K562 (cell line): Measurements from ENCODE around the gene OSGEP. TPM values are rescaled to one million over a fixed set of nuclear protein-coding genes. Genes with fewer than 3 reads are reported as not detected.

Source experiments
- CBFA2T2 ChIP-seq: fragments of 450-650 bp; conservative IDR thresholded peaks from 2 replicates; pipeline ENCODE4 v1.6.1; 2017; ENCODE audit warnings: mild to moderate bottlenecking
- FOXP1 ChIP-seq: sonication (generic); formaldehyde crosslinking; IDR thresholded peaks from 2 replicates; pipeline ENCODE4 v1.8.0; 2022; ENCODE audit warnings: mild to moderate bottlenecking, missing genetic modification reagents
- HNRNPK ChIP-seq: fragments of 200-400 bp; formaldehyde crosslinking; IDR thresholded peaks from one replicate; pipeline ENCODE4 v1.6.1; 2018; ENCODE audit warnings: mild to moderate bottlenecking, low read depth, low read length; ENCODE audit not compliant: poor library complexity, severe bottlenecking
- JUND ChIP-seq, 2 experiments: IDR thresholded peaks; 2 replicates in 1 of 2; 3 replicates in 1 of 2; pipeline ENCODE4 v1.6.1; 2011; ENCODE audit warnings: borderline replicate concordance in 2 of 2, low read depth in 2 of 2, low read length in 2 of 2, improper control_type of control experiment in 1 of 2, missing biosample characterization in 1 of 2, missing genetic modification characterization in 1 of 2, missing genetic modification reagents in 1 of 2
- MAFG ChIP-seq: fragments of 450-650 bp; conservative IDR thresholded peaks from 2 replicates; pipeline ENCODE4 v1.6.1; 2016; ENCODE audit warnings: missing genetic modification characterization, missing compliant biosample characterization
- NCOR1 ChIP-seq: fragments of 450-650 bp; IDR thresholded peaks from 2 replicates; pipeline ENCODE4 v1.6.1; 2016; ENCODE audit warnings: mild to moderate bottlenecking, moderate library complexity
- NFYB ChIP-seq: IDR thresholded peaks from 2 replicates; pipeline ENCODE4 v1.6.1; 2011; ENCODE audit warnings: mild to moderate bottlenecking, moderate library complexity; ENCODE audit not compliant: insufficient read length; ENCODE audit errors: extremely low read depth
- POLR2G ChIP-seq: fragments of 200-400 bp; formaldehyde crosslinking; IDR thresholded peaks from 2 replicates; pipeline ENCODE4 v1.6.1; 2017; ENCODE audit warnings: low read depth, mild to moderate bottlenecking, antibody characterized with exemption, low read length, moderate library complexity
- RBM22 ChIP-seq: fragments of 200-400 bp; formaldehyde crosslinking; IDR thresholded peaks from 2 replicates; pipeline ENCODE4 v1.6.1; 2018; ENCODE audit warnings: low read length, low read depth; ENCODE audit not compliant: poor library complexity, severe bottlenecking
- XRCC4 ChIP-seq: IDR thresholded peaks from one replicate; pipeline ENCODE4 v1.6.1; 2011; ENCODE audit not compliant: insufficient read depth, insufficient read length; ENCODE audit errors: extremely low read depth
- polyA plus RNA-seq, 8 experiments: library from polyadenylated mRNA; depleted of rRNA in 4 of 8; stranded (reverse) in 5 of 8; unstranded in 3 of 8; fragments of >200 nt; fragmentation: Nextera tagmentation in 2 of 8; fragmentation: Illumina TruSeq in 1 of 8; extraction: Ambion mirVana in 2 of 8; extraction: Trizol in 1 of 8; gene quantifications; 2 replicates each; pipeline versions ENCODE4 v1.2.1 to v1.2.3, GENCODE V29; 2011 to 2014; ENCODE audit warnings: inconsistent platforms in 1 of 8, missing spikeins in 1 of 8
- total RNA-seq, 7 experiments: library from RNA; depleted of rRNA in 6 of 7; stranded (reverse); fragments of >200 nt in 6 of 7; fragmentation: Illumina TruSeq in 2 of 7; extraction: Trizol in 2 of 7; gene quantifications; 2 replicates each; pipeline versions ENCODE4 v1.2.1 to v1.2.3, GENCODE V29; 2011 to 2021; ENCODE audit warnings: low replicate concordance in 1 of 7
- TF ChIP-seq, protein P1 (sequence below), 2 experiments: IDR thresholded peaks; 2 replicates each; pipeline ENCODE4 v1.6.1; 2012; ENCODE audit warnings: improper control_type of control experiment in 2 of 2, low read depth in 2 of 2, low read length in 2 of 2, borderline replicate concordance in 1 of 2
- TF ChIP-seq, protein P2 (sequence below): sonication (generic); formaldehyde crosslinking; IDR thresholded peaks from 2 replicates; pipeline ENCODE4 v1.8.0; 2022; ENCODE audit warnings: mild to moderate bottlenecking, missing genetic modification reagents, borderline replicate concordance
- TF ChIP-seq, protein P3 (sequence below): fragments of 450-650 bp; formaldehyde crosslinking; IDR thresholded peaks from 2 replicates; pipeline ENCODE4 v1.4.0; 2022; ENCODE audit warnings: missing genetic modification characterization
- TF ChIP-seq, protein P4 (sequence below): sonication (generic); formaldehyde crosslinking; IDR thresholded peaks from 2 replicates; pipeline ENCODE4 v1.8.0; 2023; ENCODE audit warnings: mild to moderate bottlenecking, missing genetic modification reagents

OSGEP gene
- total and polyA plus RNA-seq, 9 of the 15 experiments (the other 6 are each of a cell fraction or from before 2014, with no cell fraction given), result 32.1 to 59.2 (median 44.1) TPM

DNA sequence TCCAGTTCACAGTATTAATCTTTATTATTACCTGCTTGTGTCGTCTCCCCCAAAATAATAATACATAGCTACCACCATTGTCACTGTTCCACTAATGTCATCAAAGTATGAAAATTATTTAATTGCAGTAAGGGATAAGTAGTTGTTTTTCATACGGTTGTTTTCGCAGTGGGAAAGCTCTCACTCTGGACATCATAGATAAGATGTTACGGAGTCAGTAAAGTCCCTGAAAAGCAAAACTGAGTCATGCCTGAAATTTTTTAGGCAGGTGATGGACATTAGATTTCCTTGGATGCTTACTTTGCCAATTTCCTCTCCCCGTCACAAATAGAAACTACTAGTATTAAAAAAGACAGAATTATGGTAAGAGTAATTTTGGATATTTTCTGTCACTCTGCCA is 27.8 kb upstream of the OSGEP start (continued):
- no peak for TF ChIP-seq RBM22
- TF ChIP-seq, protein P1, sequence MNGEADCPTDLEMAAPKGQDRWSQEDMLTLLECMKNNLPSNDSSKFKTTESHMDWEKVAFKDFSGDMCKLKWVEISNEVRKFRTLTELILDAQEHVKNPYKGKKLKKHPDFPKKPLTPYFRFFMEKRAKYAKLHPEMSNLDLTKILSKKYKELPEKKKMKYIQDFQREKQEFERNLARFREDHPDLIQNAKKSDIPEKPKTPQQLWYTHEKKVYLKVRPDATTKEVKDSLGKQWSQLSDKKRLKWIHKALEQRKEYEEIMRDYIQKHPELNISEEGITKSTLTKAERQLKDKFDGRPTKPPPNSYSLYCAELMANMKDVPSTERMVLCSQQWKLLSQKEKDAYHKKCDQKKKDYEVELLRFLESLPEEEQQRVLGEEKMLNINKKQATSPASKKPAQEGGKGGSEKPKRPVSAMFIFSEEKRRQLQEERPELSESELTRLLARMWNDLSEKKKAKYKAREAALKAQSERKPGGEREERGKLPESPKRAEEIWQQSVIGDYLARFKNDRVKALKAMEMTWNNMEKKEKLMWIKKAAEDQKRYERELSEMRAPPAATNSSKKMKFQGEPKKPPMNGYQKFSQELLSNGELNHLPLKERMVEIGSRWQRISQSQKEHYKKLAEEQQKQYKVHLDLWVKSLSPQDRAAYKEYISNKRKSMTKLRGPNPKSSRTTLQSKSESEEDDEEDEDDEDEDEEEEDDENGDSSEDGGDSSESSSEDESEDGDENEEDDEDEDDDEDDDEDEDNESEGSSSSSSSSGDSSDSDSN (IDR thresholded peaks at IDR 0.05; ENCODE audit: borderline replicate concordance in 1 of 2, low read depth in 2 of 2, low read length in 2 of 2), result no peak
- peak; percentile 65; the same call in 1 of the 2 replicates for TF ChIP-seq JUND (IDR thresholded peaks at IDR 0.05; ENCODE audit: borderline replicate concordance, low read depth, low read length)
- peak; percentile 46; the same call in 1 of the 3 replicates for TF ChIP-seq JUND (tag; IDR thresholded peaks at IDR 0.05; ENCODE audit: borderline replicate concordance, low read depth, low read length)
- TF ChIP-seq FOXP1 (CRISPR knock-in tag), result no peak
- TF ChIP-seq NFYB, result no peak
- TF ChIP-seq, protein P2, sequence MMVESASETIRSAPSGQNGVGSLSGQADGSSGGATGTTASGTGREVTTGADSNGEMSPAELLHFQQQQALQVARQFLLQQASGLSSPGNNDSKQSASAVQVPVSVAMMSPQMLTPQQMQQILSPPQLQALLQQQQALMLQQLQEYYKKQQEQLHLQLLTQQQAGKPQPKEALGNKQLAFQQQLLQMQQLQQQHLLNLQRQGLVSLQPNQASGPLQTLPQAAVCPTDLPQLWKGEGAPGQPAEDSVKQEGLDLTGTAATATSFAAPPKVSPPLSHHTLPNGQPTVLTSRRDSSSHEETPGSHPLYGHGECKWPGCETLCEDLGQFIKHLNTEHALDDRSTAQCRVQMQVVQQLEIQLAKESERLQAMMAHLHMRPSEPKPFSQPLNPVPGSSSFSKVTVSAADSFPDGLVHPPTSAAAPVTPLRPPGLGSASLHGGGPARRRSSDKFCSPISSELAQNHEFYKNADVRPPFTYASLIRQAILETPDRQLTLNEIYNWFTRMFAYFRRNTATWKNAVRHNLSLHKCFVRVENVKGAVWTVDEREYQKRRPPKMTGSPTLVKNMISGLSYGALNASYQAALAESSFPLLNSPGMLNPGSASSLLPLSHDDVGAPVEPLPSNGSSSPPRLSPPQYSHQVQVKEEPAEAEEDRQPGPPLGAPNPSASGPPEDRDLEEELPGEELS (CRISPR knock-in tag), result no peak
- TF ChIP-seq XRCC4, result no peak
- TF ChIP-seq, protein P3, sequence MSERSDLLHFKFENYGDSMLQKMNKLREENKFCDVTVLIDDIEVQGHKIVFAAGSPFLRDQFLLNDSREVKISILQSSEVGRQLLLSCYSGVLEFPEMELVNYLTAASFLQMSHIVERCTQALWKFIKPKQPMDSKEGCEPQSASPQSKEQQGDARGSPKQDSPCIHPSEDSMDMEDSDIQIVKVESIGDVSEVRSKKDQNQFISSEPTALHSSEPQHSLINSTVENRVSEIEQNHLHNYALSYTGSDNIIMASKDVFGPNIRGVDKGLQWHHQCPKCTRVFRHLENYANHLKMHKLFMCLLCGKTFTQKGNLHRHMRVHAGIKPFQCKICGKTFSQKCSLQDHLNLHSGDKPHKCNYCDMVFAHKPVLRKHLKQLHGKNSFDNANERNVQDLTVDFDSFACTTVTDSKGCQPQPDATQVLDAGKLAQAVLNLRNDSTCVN (CRISPR knock-in tag), result no peak
- peak; percentile 55 for TF ChIP-seq CBFA2T2
- TF ChIP-seq, protein P4, sequence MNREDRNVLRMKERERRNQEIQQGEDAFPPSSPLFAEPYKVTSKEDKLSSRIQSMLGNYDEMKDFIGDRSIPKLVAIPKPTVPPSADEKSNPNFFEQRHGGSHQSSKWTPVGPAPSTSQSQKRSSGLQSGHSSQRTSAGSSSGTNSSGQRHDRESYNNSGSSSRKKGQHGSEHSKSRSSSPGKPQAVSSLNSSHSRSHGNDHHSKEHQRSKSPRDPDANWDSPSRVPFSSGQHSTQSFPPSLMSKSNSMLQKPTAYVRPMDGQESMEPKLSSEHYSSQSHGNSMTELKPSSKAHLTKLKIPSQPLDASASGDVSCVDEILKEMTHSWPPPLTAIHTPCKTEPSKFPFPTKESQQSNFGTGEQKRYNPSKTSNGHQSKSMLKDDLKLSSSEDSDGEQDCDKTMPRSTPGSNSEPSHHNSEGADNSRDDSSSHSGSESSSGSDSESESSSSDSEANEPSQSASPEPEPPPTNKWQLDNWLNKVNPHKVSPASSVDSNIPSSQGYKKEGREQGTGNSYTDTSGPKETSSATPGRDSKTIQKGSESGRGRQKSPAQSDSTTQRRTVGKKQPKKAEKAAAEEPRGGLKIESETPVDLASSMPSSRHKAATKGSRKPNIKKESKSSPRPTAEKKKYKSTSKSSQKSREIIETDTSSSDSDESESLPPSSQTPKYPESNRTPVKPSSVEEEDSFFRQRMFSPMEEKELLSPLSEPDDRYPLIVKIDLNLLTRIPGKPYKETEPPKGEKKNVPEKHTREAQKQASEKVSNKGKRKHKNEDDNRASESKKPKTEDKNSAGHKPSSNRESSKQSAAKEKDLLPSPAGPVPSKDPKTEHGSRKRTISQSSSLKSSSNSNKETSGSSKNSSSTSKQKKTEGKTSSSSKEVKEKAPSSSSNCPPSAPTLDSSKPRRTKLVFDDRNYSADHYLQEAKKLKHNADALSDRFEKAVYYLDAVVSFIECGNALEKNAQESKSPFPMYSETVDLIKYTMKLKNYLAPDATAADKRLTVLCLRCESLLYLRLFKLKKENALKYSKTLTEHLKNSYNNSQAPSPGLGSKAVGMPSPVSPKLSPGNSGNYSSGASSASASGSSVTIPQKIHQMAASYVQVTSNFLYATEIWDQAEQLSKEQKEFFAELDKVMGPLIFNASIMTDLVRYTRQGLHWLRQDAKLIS, result no peak
- TF ChIP-seq POLR2G, result no peak
- TF ChIP-seq MAFG (tag), result no peak; the same call in 1 of the 2 replicates
- peak; percentile 62 for TF ChIP-seq NCOR1
- no peak for TF ChIP-seq HNRNPK
